ENCODE results near the gene UGT1A6. TPM values are rescaled to one million over a fixed set of nuclear protein-coding genes. Genes with fewer than 3 reads are reported as not detected.
"Not testable (repeated sequence)": the region's sequence is repeated elsewhere in the genome, so short reads cannot be mapped to it uniquely, and the experiment has no call there.

Gene UGT1A6
- total RNA-seq, 1 experiment from 2014 or later, result not detected

DNA sequence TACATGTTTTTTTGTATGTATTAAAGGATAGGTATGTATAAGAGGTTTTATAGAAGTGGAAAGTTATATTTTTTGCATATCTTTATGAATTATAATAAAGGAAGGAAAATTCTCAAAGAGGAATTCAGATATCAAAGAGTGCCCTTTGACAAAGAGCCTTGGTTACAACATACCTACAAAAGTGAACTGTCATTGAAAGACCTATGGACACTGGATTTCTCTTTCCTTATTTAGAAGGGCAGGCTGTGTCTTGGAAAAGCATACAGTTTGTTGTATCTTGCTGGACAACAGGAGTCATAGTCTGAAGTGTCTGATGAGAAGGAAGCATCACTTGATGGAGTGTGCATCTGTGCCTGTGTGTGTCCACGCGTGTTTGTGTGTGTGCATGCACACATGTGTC, 41.3 kb upstream of the UGT1A6 start:
- Histone ChIP-seq H3K9me3 (ENCODE audit: low read depth, low read length, poor library complexity, severe bottlenecking) (no peaks in the 10 kb centered on the region), H3K27ac (ENCODE audit: low read depth, low read length, poor library complexity, severe bottlenecking) (no peak overlapping the region), H3K4me1 (ENCODE audit: insufficient read depth, low read length, poor library complexity, severe bottlenecking) (no peaks in the 10 kb centered on the region), H3K27me3 (replicated peaks; ENCODE audit: insufficient read depth, low read depth, low read length, poor library complexity) (no peaks in the 10 kb centered on the region), H3K4me3 (ENCODE audit: low read depth, low read length, poor library complexity, severe bottlenecking) (no peak overlapping the region), H3K36me3 (ENCODE audit: insufficient read depth, low read length, poor library complexity, severe bottlenecking) (no peaks in the 10 kb centered on the region)
- ChIA-PET POLR2A (ENCODE audit: low non-redundant PET) (no interaction called here), CTCF (no interaction called here)
- intact Hi-C loops (cut with micrococcal nuclease; ENCODE audit: unreplicated experiment), result no loop called here
- no peak for DNase-seq (ENCODE audit: low spot score)
- TF ChIP-seq, protein P1, sequence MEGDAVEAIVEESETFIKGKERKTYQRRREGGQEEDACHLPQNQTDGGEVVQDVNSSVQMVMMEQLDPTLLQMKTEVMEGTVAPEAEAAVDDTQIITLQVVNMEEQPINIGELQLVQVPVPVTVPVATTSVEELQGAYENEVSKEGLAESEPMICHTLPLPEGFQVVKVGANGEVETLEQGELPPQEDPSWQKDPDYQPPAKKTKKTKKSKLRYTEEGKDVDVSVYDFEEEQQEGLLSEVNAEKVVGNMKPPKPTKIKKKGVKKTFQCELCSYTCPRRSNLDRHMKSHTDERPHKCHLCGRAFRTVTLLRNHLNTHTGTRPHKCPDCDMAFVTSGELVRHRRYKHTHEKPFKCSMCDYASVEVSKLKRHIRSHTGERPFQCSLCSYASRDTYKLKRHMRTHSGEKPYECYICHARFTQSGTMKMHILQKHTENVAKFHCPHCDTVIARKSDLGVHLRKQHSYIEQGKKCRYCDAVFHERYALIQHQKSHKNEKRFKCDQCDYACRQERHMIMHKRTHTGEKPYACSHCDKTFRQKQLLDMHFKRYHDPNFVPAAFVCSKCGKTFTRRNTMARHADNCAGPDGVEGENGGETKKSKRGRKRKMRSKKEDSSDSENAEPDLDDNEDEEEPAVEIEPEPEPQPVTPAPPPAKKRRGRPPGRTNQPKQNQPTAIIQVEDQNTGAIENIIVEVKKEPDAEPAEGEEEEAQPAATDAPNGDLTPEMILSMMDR (conservative IDR thresholded peaks at IDR 0.05; ENCODE audit: low read depth, low read length), result no peak
- no peak for TF ChIP-seq EZH2 (IDR thresholded peaks at IDR 0.05; ENCODE audit: borderline replicate concordance, low read depth, low read length, poor library complexity, severe bottlenecking)
- BruUV-seq (replicated peaks), result no TSS peak

DNA sequence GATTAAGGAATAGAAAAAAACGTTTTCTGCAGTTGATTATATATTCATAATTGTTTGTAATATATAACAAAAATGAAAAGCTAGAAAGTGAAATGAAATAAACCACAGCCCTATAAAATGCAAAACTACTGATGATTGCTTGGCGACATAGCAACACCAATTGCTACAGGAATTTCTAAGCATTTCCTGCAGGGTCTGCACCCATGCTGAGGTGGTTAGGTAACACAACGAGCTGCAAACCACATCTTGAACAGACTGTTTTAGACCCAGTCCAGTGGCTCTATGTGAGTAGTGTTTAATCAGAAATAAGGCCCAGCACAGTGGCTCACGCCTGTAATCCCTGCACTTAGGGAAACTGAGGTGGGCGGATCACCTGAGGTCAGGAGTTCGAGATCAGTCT, 38.2 kb upstream of the UGT1A6 start:
- Histone ChIP-seq H3K4me3 (ENCODE audit: low read depth, low read length, poor library complexity, severe bottlenecking) (no peak overlapping the region), H3K27ac (ENCODE audit: low read depth, low read length, poor library complexity, severe bottlenecking) (no peak overlapping the region), H3K4me1 (ENCODE audit: insufficient read depth, low read length, poor library complexity, severe bottlenecking) (no peaks in the 10 kb centered on the region), H3K27me3 (replicated peaks; ENCODE audit: insufficient read depth, low read depth, low read length, poor library complexity) (no peaks in the 10 kb centered on the region), H3K9me3 (ENCODE audit: low read depth, low read length, poor library complexity, severe bottlenecking) (no peaks in the 10 kb centered on the region), H3K36me3 (ENCODE audit: insufficient read depth, low read length, poor library complexity, severe bottlenecking) (no peaks in the 10 kb centered on the region)
- no TSS peak for BruUV-seq (replicated peaks)
- ChIA-PET CTCF (no interaction called here), POLR2A (ENCODE audit: low non-redundant PET) (no interaction called here)
- peak; percentile 12 for DNase-seq (ENCODE audit: low spot score)
- no peak for TF ChIP-seq EZH2 (IDR thresholded peaks at IDR 0.05; ENCODE audit: borderline replicate concordance, low read depth, low read length, poor library complexity, severe bottlenecking)
- TF ChIP-seq, protein P1 (conservative IDR thresholded peaks at IDR 0.05; ENCODE audit: low read depth, low read length), result no peak
- intact Hi-C loops (cut with micrococcal nuclease; ENCODE audit: unreplicated experiment), result no loop called here

DNA sequence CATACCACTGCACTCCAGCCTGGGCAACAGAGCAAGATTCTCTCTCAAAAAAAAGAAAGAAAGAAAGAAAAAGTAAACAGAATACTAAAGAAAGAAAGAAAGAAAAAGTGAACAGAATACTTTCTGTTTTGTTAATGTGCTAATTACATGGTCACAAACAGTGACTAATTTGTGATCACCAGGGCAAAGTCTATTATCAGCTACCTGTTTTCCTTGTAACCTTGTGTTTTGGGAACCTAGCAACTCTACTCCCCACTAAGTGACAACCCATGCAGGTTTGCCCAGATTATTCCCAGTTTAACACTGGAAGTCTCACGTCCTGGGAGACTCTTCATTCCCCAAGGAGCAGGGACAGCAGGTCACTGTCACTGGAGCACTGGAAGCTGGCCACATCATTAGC, 37.6 kb upstream of the UGT1A6 start:
- ChIA-PET CTCF (no interaction called here), POLR2A (ENCODE audit: low non-redundant PET) (no interaction called here)
- intact Hi-C loops (cut with micrococcal nuclease; ENCODE audit: unreplicated experiment), result no loop called here
- H3K4me1 ChIP-seq (ENCODE audit: insufficient read depth, low read length, poor library complexity, severe bottlenecking), result no peaks in the 10 kb centered on the region
- no peak overlapping the region for H3K27ac ChIP-seq (ENCODE audit: low read depth, low read length, poor library complexity, severe bottlenecking)
- TF ChIP-seq EZH2 (IDR thresholded peaks at IDR 0.05; ENCODE audit: borderline replicate concordance, low read depth, low read length, poor library complexity, severe bottlenecking), result no peak
- H3K9me3 ChIP-seq (ENCODE audit: low read depth, low read length, poor library complexity, severe bottlenecking), result no peaks in the 10 kb centered on the region
- no TSS peak for BruUV-seq (replicated peaks)
- no peak for DNase-seq (ENCODE audit: low spot score)
- no peaks in the 10 kb centered on the region for H3K27me3 ChIP-seq (replicated peaks; ENCODE audit: insufficient read depth, low read depth, low read length, poor library complexity)
- no peaks in the 10 kb centered on the region for H3K36me3 ChIP-seq (ENCODE audit: insufficient read depth, low read length, poor library complexity, severe bottlenecking)
- no peak overlapping the region for H3K4me3 ChIP-seq (ENCODE audit: low read depth, low read length, poor library complexity, severe bottlenecking)

DNA sequence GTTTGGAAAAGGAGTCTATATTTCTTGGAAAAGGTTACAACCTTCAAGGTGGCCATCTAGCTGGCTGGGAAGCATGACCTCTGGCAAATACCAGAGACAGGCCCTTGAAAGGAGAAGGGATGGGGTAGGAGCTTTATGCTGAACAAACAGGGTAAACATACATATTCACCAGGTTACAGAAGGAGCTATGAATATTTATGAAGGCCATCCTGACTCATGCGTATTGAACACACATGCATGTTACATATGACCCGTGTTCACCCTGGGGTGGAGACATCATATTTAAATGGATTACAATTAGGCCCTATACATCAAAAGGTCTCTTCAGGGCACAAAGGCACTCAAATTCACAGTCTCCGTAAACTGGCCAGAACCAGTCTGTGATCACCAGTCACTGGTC, 36.7 kb upstream of the UGT1A6 start:
- H3K36me3 ChIP-seq (ENCODE audit: insufficient read depth, low read length, poor library complexity, severe bottlenecking); H3K27ac ChIP-seq (ENCODE audit: low read depth, low read length, poor library complexity, severe bottlenecking); CTCF ChIA-PET; H3K4me1 ChIP-seq (ENCODE audit: insufficient read depth, low read length, poor library complexity, severe bottlenecking); intact Hi-C loops (cut with micrococcal nuclease; ENCODE audit: unreplicated experiment); DNase-seq (ENCODE audit: low spot score); POLR2A ChIA-PET (ENCODE audit: low non-redundant PET); H3K9me3 ChIP-seq (ENCODE audit: low read depth, low read length, poor library complexity, severe bottlenecking); BruUV-seq (replicated peaks); H3K27me3 ChIP-seq (replicated peaks; ENCODE audit: insufficient read depth, low read depth, low read length, poor library complexity); H3K4me3 ChIP-seq (ENCODE audit: low read depth, low read length, poor library complexity, severe bottlenecking): not testable (repeated sequence)

Data from A673 (cell line).